ENCODE measurements around the gene MBNL2. TPM values are rescaled to one million over a fixed set of nuclear protein-coding genes. Genes with fewer than 3 reads are reported as not detected.

The MBNL2 gene
- total and polyA plus RNA-seq, 10 of the 15 experiments (the other 5 are each of a cell fraction or from before 2014, with no cell fraction given): 1.6 to 9.7 (median 6.7) TPM

GRCh38 chr13:97316390-97316789 is 94.3 kb downstream of the MBNL2 start (continued):
- TF ChIP-seq, protein P1, sequence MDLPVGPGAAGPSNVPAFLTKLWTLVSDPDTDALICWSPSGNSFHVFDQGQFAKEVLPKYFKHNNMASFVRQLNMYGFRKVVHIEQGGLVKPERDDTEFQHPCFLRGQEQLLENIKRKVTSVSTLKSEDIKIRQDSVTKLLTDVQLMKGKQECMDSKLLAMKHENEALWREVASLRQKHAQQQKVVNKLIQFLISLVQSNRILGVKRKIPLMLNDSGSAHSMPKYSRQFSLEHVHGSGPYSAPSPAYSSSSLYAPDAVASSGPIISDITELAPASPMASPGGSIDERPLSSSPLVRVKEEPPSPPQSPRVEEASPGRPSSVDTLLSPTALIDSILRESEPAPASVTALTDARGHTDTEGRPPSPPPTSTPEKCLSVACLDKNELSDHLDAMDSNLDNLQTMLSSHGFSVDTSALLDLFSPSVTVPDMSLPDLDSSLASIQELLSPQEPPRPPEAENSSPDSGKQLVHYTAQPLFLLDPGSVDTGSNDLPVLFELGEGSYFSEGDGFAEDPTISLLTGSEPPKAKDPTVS (IDR thresholded peaks at IDR 0.05; ENCODE audit: low read depth, low read length): no peak
- TF ChIP-seq SPI1 (IDR thresholded peaks at IDR 0.05; ENCODE audit: borderline replicate concordance, insufficient read depth, low read depth, low read length): no peak

DNA sequence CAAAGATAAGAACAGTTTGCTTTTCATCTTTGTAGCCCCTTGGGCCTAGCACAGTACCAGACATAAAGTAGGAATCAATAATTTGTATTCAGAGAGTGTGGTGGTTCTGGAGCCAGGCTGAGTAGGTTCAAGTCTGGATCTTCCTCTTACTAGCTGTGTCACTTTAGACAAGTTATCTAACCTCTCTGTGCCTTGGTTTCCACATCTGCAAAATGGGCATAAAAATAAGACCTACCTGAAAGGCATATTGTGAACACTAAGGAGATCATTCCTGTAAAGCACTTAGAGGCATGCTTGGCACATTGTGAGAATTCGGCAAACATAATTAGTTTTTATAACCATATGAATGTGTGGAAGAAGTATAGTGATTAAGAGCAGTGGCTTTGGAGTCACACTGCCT is 95.8 kb downstream of the MBNL2 start:
- FAIRE-seq (no peak), DNase-seq (ENCODE audit: low read depth, low spot score) (no peak), ATAC-seq (no peak)
- Histone ChIP-seq H3K9ac (ENCODE audit: control insufficient read depth, insufficient read depth, low read length) (no peak overlapping the region), H3K27ac (ENCODE audit: control insufficient read depth, insufficient read depth) (no peak overlapping the region), H3K36me3 (ENCODE audit: control insufficient read depth in 2 of 2, insufficient read depth in 2 of 2, low read length in 1 of 2) (no peaks in the 10 kb centered on the region), H2AFZ (ENCODE audit: control insufficient read depth, low read depth, low read length) (no peak overlapping the region), H4K20me1 (ENCODE audit: control insufficient read depth, insufficient read depth) (no peaks in the 10 kb centered on the region), H3K27me3 (replicated peaks in 1 of 2; ENCODE audit: control insufficient read depth in 2 of 2, insufficient read depth in 2 of 2, low read length in 1 of 2) (no peaks in the 10 kb centered on the region), H3K4me3 (no peak overlapping the region), H3K4me2 (ENCODE audit: control insufficient read depth, insufficient read depth) (no peak overlapping the region), H3K9me3 (replicated peaks; ENCODE audit: control insufficient read depth, insufficient read depth, low read length) (no peaks in the 10 kb centered on the region), H3K4me1 (ENCODE audit: control insufficient read depth, insufficient read depth, low read length) (no peaks in the 10 kb centered on the region), H3K79me2 (ENCODE audit: control insufficient read depth, insufficient read depth, low read length) (no peaks in the 10 kb centered on the region)
- intact Hi-C loops (cut with micrococcal nuclease; ENCODE audit: unreplicated experiment): no loop called here
- WGBS (ENCODE audit: insufficient coverage, insufficient replicate concordance, low lambda C conversion rate, missing lambda C conversion rate): 94% methylated on average over 1 of the region's 1 CpG
- ChIA-PET SMC1A (ENCODE audit: uncharacterized antibody, unreplicated experiment) (interaction anchor here (0.9 to 1.8 kb wide), 2 partner anchors 9 to 24 kb away, joined by 3 to 4 read pairs; no protein-coding TSS in a partner anchor), POLR2A (no interaction called here), CTCF (interaction anchor here (0.6 to 0.9 kb wide), 2 partner anchors 27 to 40 kb away, joined by 3 read pairs; no protein-coding TSS in a partner anchor), RAD21 (ENCODE audit: unreplicated experiment) (interaction anchor here (1.2 kb wide), 1 partner anchor 206 kb away, joined by 3 read pairs; no protein-coding TSS in a partner anchor)
- TF ChIP-seq BCL3 (IDR thresholded peaks at IDR 0.05; ENCODE audit: borderline replicate concordance, insufficient read depth, low read depth, low read length, poor library complexity, severe bottlenecking): no peak
- no peak for TF ChIP-seq CBFB (IDR thresholded peaks at IDR 0.05; ENCODE audit: low read depth)
- no peak for TF ChIP-seq TCF12 (IDR thresholded peaks at IDR 0.05; ENCODE audit: low read depth, low read length)
- TF ChIP-seq ZZZ3 (IDR thresholded peaks at IDR 0.05; ENCODE audit: control insufficient read depth, insufficient read length, low read depth): no peak
- TF ChIP-seq, protein P2, sequence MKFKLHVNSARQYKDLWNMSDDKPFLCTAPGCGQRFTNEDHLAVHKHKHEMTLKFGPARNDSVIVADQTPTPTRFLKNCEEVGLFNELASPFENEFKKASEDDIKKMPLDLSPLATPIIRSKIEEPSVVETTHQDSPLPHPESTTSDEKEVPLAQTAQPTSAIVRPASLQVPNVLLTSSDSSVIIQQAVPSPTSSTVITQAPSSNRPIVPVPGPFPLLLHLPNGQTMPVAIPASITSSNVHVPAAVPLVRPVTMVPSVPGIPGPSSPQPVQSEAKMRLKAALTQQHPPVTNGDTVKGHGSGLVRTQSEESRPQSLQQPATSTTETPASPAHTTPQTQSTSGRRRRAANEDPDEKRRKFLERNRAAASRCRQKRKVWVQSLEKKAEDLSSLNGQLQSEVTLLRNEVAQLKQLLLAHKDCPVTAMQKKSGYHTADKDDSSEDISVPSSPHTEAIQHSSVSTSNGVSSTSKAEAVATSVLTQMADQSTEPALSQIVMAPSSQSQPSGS (IDR thresholded peaks at IDR 0.05; ENCODE audit: low read length): no peak
- no peak for TF ChIP-seq PAX5 (IDR thresholded peaks at IDR 0.05; ENCODE audit: borderline replicate concordance, low read depth, low read length)
- in situ Hi-C loops (cut with MboI): no loop called here
- BruUV-seq (replicated peaks): no TSS peak

All from GM12878 (cell line).